Kidney epithelial cell (primary cell): ENCODE data around the gene FBXL15. TPM values are rescaled to one million over a fixed set of nuclear protein-coding genes. Genes with fewer than 3 reads are reported as not detected.

Experiments used
- DNase-seq: peaks from one replicate; pipeline ENCODE4 v3.0.0-alpha.2; 2010; ENCODE audit warnings: low read depth
- H3K27me3 ChIP-seq: 2 replicates; pipeline ENCODE4 v1.6.0; 2011; ENCODE audit warnings: low read length; ENCODE audit not compliant: control insufficient read depth, insufficient read depth
- H3K36me3 ChIP-seq: 2 replicates; pipeline ENCODE4 v1.5.1; 2011; ENCODE audit warnings: low read length; ENCODE audit not compliant: control insufficient read depth, insufficient read depth
- H3K4me3 ChIP-seq: 2 replicates; pipeline ENCODE4 v1.5.1; 2011; ENCODE audit warnings: low read depth, mild to moderate bottlenecking, control low read depth, low read length
- CTCF ChIP-seq: IDR thresholded peaks from 2 replicates; pipeline ENCODE4 v1.5.1; 2011; ENCODE audit warnings: mild to moderate bottlenecking, moderate library complexity, low read length, control low read depth, inconsistent platforms; ENCODE audit not compliant: insufficient read depth, poor library complexity, severe bottlenecking
- total RNA-seq: library from RNA; depleted of rRNA; stranded (reverse); fragments of >200 nt; gene quantifications from 2 replicates; pipeline ENCODE4 v1.2.3, GENCODE V29; 2015

Gene FBXL15
- total RNA-seq, 1 donor from 2014 or later: 20.6 TPM

GRCh38 chr10:102426803-102427287 is 6.2 kb downstream of the FBXL15 start:
- TF ChIP-seq CTCF: no peak
- no peak for DNase-seq
- H3K27me3 ChIP-seq: no peaks in the 10 kb centered on the region
- H3K4me3 ChIP-seq: no peak overlapping the region
- H3K36me3 ChIP-seq: no peaks in the 10 kb centered on the region

GRCh38 chr10:102429468-102429867 is 8.8 kb downstream of the FBXL15 start:
- TF ChIP-seq CTCF: no peak
- no peak for DNase-seq
- H3K27me3 ChIP-seq: no peaks in the 10 kb centered on the region
- H3K36me3 ChIP-seq: no peaks in the 10 kb centered on the region
- H3K4me3 ChIP-seq: no peak overlapping the region

- H3K36me3 ChIP-seq: no peaks in the 10 kb centered on the region
- DNase-seq: no peak
- peak overlapping the region; percentile 69 for H3K4me3 ChIP-seq
- no peak for TF ChIP-seq CTCF
- H3K27me3 ChIP-seq: no peaks in the 10 kb centered on the region
These were observed 11.0 kb downstream of the FBXL15 start for GRCh38 chr10:102431452-102432124.

- Histone ChIP-seq H3K4me3 (peak within 1 kb of the TSS; percentile 69), H3K36me3 (no peaks in the 10 kb centered on the region), H3K27me3 (no peaks in the 10 kb centered on the region)
- peak; percentile 81 for DNase-seq
- TF ChIP-seq CTCF: no peak
These were observed 11.7 kb downstream of the FBXL15 start, which contains the start of gene CUEDC2 for GRCh38 chr10:102432162-102432950. CUEDC2 (minus strand) TSS chr10:102432574; CDS start chr10:102425188, 7,386 bp downstream.

- no peaks in the 10 kb centered on the region for H3K27me3 ChIP-seq
- no peak for TF ChIP-seq CTCF
- no peaks in the 10 kb centered on the region for H3K36me3 ChIP-seq
- DNase-seq: no peak
- no peak overlapping the region for H3K4me3 ChIP-seq
These were observed 13.0 kb downstream of the FBXL15 start for GRCh38 chr10:102433619-102434046.
